GM23338 (cell line): ENCODE measurements around the gene CCDC40. TPM values are rescaled to one million over a fixed set of nuclear protein-coding genes. Genes with fewer than 3 reads are reported as not detected.
A peak's percentile ranks its signal among the peaks of the same experiment; 100 is the strongest.

Experiments used
- ATAC-seq: fragments of 200-7000 bp; cut with Tn5 transposase; 3 replicates; pipeline ENCODE4 v1.9.1; 2020
- DNase-seq: peaks from one replicate; pipeline ENCODE4 v3.0.0-alpha.2; 2015; ENCODE audit warnings: low spot score
- H2AFZ ChIP-seq: fragments of 200-600 bp; sonication (generic); 2 replicates; pipeline ENCODE4 v1.8.0; 2016; ENCODE audit warnings: antibody characterized with exemption, mild to moderate bottlenecking, moderate library complexity
- H3F3A ChIP-seq: fragments of 200-600 bp; sonication (generic); replicated peaks from 2 replicates; pipeline ENCODE4 v1.8.0; 2017; ENCODE audit warnings: antibody characterized with exemption, mixed run types, low read depth
- H3K27ac ChIP-seq: fragments of 200-600 bp; sonication (generic); 2 replicates; pipeline ENCODE4 v1.6.1; 2016; ENCODE audit warnings: low read depth
- H3K27me3 ChIP-seq: fragments of 200-600 bp; sonication (generic); 2 replicates; pipeline ENCODE4 v1.8.0; 2016; ENCODE audit warnings: mild to moderate bottlenecking, mixed run types, moderate library complexity; ENCODE audit not compliant: insufficient read depth
- H3K36me3 ChIP-seq: fragments of 200-600 bp; sonication (generic); 2 replicates; pipeline ENCODE4 v1.8.0; 2016; ENCODE audit warnings: mild to moderate bottlenecking; ENCODE audit not compliant: insufficient read depth
- H3K4me1 ChIP-seq: fragments of 200-600 bp; sonication (generic); 2 replicates; pipeline ENCODE4 v1.8.0; 2016; ENCODE audit warnings: mild to moderate bottlenecking, moderate library complexity; ENCODE audit not compliant: insufficient read depth
- H3K4me2 ChIP-seq: fragments of 200-600 bp; sonication (generic); 2 replicates; pipeline ENCODE4 v1.7.1; 2017; ENCODE audit warnings: mixed run types
- H3K4me3 ChIP-seq: fragments of 200-600 bp; sonication (generic); 2 replicates; pipeline ENCODE4 v1.6.1; 2016; ENCODE audit warnings: mixed run types
- H3K79me2 ChIP-seq: fragments of 200-600 bp; sonication (generic); replicated peaks from 2 replicates; pipeline ENCODE4 v1.8.0; 2017; ENCODE audit warnings: mild to moderate bottlenecking; ENCODE audit not compliant: insufficient read depth
- H3K9me2 ChIP-seq: fragments of 200-600 bp; sonication (generic); 2 replicates; pipeline ENCODE4 v1.8.0; 2017; ENCODE audit not compliant: insufficient read depth
- H4K20me1 ChIP-seq: fragments of 200-600 bp; sonication (generic); replicated peaks from 2 replicates; pipeline ENCODE4 v1.8.0; 2017; ENCODE audit warnings: mild to moderate bottlenecking; ENCODE audit not compliant: insufficient read depth
- H3K27ac Mint-ChIP-seq: 2 replicates; pipeline ENCODE4 v1.8.0; 2020; ENCODE audit warnings: inconsistent platforms, mild to moderate bottlenecking, moderate library complexity, mixed read lengths
- H3K27me3 Mint-ChIP-seq: 3 replicates; pipeline ENCODE4 v1.8.0; 2022; ENCODE audit warnings: low read depth, mild to moderate bottlenecking, moderate library complexity, mixed read lengths, inconsistent platforms; ENCODE audit not compliant: insufficient read depth, poor library complexity
- H3K36me3 Mint-ChIP-seq: 3 replicates; pipeline ENCODE4 v1.8.0; 2021; ENCODE audit warnings: low read depth, mild to moderate bottlenecking, inconsistent platforms, moderate library complexity, mixed read lengths
- H3K4me1 Mint-ChIP-seq: 3 replicates; pipeline ENCODE4 v1.8.0; 2020; ENCODE audit warnings: mild to moderate bottlenecking, inconsistent platforms, mixed read lengths
- H3K4me3 Mint-ChIP-seq: 3 replicates; pipeline ENCODE4 v1.8.0; 2021; ENCODE audit warnings: moderate library complexity, mild to moderate bottlenecking, inconsistent platforms, mixed read lengths
- H3K9me3 Mint-ChIP-seq: 3 replicates; pipeline ENCODE4 v1.8.0; 2020; ENCODE audit warnings: moderate library complexity, mild to moderate bottlenecking, inconsistent platforms, mixed read lengths
- CREB1 ChIP-seq: fragments of 250-450 bp; sonication (Bioruptor Pico); IDR thresholded peaks from 2 replicates; pipeline ENCODE4 v1.5.0; 2020; ENCODE audit warnings: low read depth, mild to moderate bottlenecking, moderate library complexity
- CTCF ChIP-seq, 2 experiments: fragments of 200-600 bp in 1 of 2; sonication (generic) in 1 of 2; conservative IDR thresholded peaks; 2 replicates each; pipeline versions ENCODE4 v1.5.1 to v1.6.1; 2016 to 2017; ENCODE audit warnings: antibody characterized with exemption in 2 of 2, low read depth in 2 of 2, mild to moderate bottlenecking in 2 of 2, moderate library complexity in 1 of 2
- ETS1 ChIP-seq: IDR thresholded peaks from 2 replicates; pipeline ENCODE4 v1.6.1; 2016; ENCODE audit warnings: antibody characterized with exemption
- EZH2 ChIP-seq: fragments of 200-600 bp; sonication (generic); IDR thresholded peaks from one replicate; pipeline ENCODE4 v1.8.0; 2017; ENCODE audit warnings: antibody characterized with exemption, mild to moderate bottlenecking, low read depth; ENCODE audit not compliant: unreplicated experiment
- EZH2phosphoT487 ChIP-seq: fragments of 200-600 bp; sonication (generic); IDR thresholded peaks from one replicate; pipeline ENCODE4 v1.8.1; 2018; ENCODE audit warnings: antibody characterized with exemption; ENCODE audit not compliant: unreplicated experiment
- JUNB ChIP-seq: IDR thresholded peaks from one replicate; pipeline ENCODE4 v1.6.1; 2016; ENCODE audit warnings: antibody characterized with exemption; ENCODE audit not compliant: unreplicated experiment
- NANOG ChIP-seq: IDR thresholded peaks from 2 replicates; pipeline ENCODE4 v1.6.1; 2016; ENCODE audit warnings: antibody characterized with exemption, borderline replicate concordance
- POLR2AphosphoS5 ChIP-seq: IDR thresholded peaks from 2 replicates; pipeline ENCODE4 v1.6.1; 2016; ENCODE audit warnings: antibody characterized with exemption, low read depth
- REST ChIP-seq: IDR thresholded peaks from one replicate; pipeline ENCODE4 v1.6.1; 2018; ENCODE audit warnings: antibody characterized with exemption; ENCODE audit not compliant: unreplicated experiment
- STAT1 ChIP-seq: IDR thresholded peaks from one replicate; pipeline ENCODE4 v1.6.1; 2016; ENCODE audit warnings: antibody characterized with exemption; ENCODE audit not compliant: unreplicated experiment
- ZNF114 ChIP-seq: fragments of 250-450 bp; sonication (Bioruptor Pico); IDR thresholded peaks from 2 replicates; pipeline ENCODE4 v1.5.0; 2020; ENCODE audit warnings: mild to moderate bottlenecking, moderate library complexity
- ZNF331 ChIP-seq: fragments of 250-450 bp; sonication (Bioruptor Pico); IDR thresholded peaks from 2 replicates; pipeline ENCODE4 v1.5.0; 2020; ENCODE audit warnings: low read depth, mild to moderate bottlenecking, moderate library complexity
- ZNF462 ChIP-seq: fragments of 250-450 bp; sonication (Bioruptor Pico); IDR thresholded peaks from 2 replicates; pipeline ENCODE4 v1.5.0; 2020; ENCODE audit warnings: mild to moderate bottlenecking, moderate library complexity
- polyA plus RNA-seq: library from polyadenylated mRNA; unstranded; fragments of >200 nt; fragmentation: Nextera tagmentation; extraction: Ambion mirVana; gene quantifications from 2 replicates; pipeline ENCODE4 v1.2.1, GENCODE V29; 2016
- total RNA-seq: library from RNA; depleted of rRNA; stranded (reverse); fragments of >200 nt; shearing (Covaris generic); gene quantifications from 2 replicates; pipeline ENCODE4 v1.2.3, GENCODE V29; 2014

Gene CCDC40
- total and polyA plus RNA-seq, 2 experiments from 2014 or later, result 7.6 to 8.1 TPM

DNA sequence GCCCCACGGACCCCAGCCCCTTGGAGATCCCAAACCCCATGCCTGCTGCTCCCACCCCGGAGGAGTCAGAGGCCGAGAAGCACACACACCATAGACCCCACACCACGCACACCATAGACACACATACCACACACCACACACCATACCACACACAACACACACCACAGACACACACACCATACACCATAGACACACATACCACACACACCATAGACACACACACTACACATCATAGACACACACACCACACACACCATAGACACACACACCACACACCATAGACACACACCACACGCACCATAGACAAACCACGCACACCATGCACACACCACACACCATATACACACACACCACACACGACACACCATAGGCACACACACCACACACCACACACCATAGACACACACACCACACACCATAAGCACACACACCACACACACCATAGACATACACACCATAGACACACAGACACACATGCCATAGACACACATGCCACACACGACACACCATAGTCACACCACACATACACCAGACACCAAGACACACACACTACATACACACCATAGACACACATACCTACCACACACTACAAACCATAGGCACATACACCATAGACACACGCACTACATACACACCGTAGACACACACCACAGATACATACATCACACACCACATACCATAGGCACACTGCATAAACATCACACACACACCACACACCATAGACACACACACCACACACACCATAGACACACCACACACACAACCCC is 12.1 kb upstream of the CCDC40 start:
- TF ChIP-seq ZNF114 (CRISPR knock-in tag) (no peak), NANOG (no peak), JUNB (no peak), REST (no peak), ZNF331 (CRISPR knock-in tag) (no peak), ZNF462 (CRISPR knock-in tag) (no peak), CREB1 (CRISPR knock-in tag) (no peak), EZH2phosphoT487 (no peak), CTCF (conservative IDR thresholded peaks at IDR 0.05; ENCODE audit: low read depth in 2 of 2) (no peak), STAT1 (no peak), POLR2AphosphoS5 (no peak), ETS1 (no peak), EZH2 (no peak)
- peaks cover 96% of the 10 kb centered on the region for H3K79me2 ChIP-seq
- peaks cover 23% of the 10 kb centered on the region for H3K4me1 Mint-ChIP-seq
- peak overlapping the region; percentile 48; the same call in 1 of the 2 replicates for H3K4me2 ChIP-seq
- no peak overlapping the region for H3K27ac ChIP-seq
- no peak overlapping the region for H3K27ac Mint-ChIP-seq
- no peaks in the 10 kb centered on the region for H3K9me3 Mint-ChIP-seq
- H3F3A ChIP-seq, result peaks cover 2% of the 10 kb centered on the region; the same call in 1 of the 2 replicates
- H3K27me3 Mint-ChIP-seq, result no peaks in the 10 kb centered on the region
- no peak overlapping the region for H2AFZ ChIP-seq
- H3K9me2 ChIP-seq, result no peaks in the 10 kb centered on the region
- no peak overlapping the region for H3K4me3 ChIP-seq
- H3K36me3 Mint-ChIP-seq, result peaks cover 4% of the 10 kb centered on the region; the same call in 1 of the 3 replicates
- H3K4me1 ChIP-seq, result peaks cover 20% of the 10 kb centered on the region
- H3K4me3 Mint-ChIP-seq, result no peak overlapping the region
- ATAC-seq, result no peak
- H4K20me1 ChIP-seq, result peaks cover 42% of the 10 kb centered on the region
- no peak for DNase-seq
- no peaks in the 10 kb centered on the region for H3K36me3 ChIP-seq
- no peaks in the 10 kb centered on the region for H3K27me3 ChIP-seq
